Chondrocyte (in vitro differentiated cells): ENCODE results near the gene RPA3. TPM values are rescaled to one million over a fixed set of nuclear protein-coding genes. Genes with fewer than 3 reads are reported as not detected.

ENCODE experiments used
- DNase-seq: peaks from one replicate; pipeline ENCODE4 v3.0.0; 2021; ENCODE audit warnings: mixed read lengths, low spot score
- H3K27ac Mint-ChIP-seq: one replicate; pipeline ENCODE4 v1.8.0; 2021; ENCODE audit warnings: mild to moderate bottlenecking, moderate library complexity, mixed read lengths; ENCODE audit not compliant: unreplicated experiment
- H3K27me3 Mint-ChIP-seq: 2 replicates; pipeline ENCODE4 v1.8.0; 2021; ENCODE audit warnings: low read depth, mixed read lengths
- H3K36me3 Mint-ChIP-seq: 2 replicates; pipeline ENCODE4 v1.8.0; 2021; ENCODE audit warnings: low read depth, mixed read lengths
- H3K4me1 Mint-ChIP-seq: 2 replicates; pipeline ENCODE4 v1.8.0; 2021; ENCODE audit warnings: low read depth, mild to moderate bottlenecking, mixed read lengths
- H3K4me3 Mint-ChIP-seq: one replicate; pipeline ENCODE4 v1.8.0; 2021; ENCODE audit warnings: mild to moderate bottlenecking, moderate library complexity, mixed read lengths; ENCODE audit not compliant: unreplicated experiment
- H3K9me3 Mint-ChIP-seq: 2 replicates; pipeline ENCODE4 v1.8.0; 2021; ENCODE audit warnings: low read depth, mixed read lengths
- CTCF ChIP-seq: fragments of 200-600 bp; sonication (generic); IDR thresholded peaks from 2 replicates; pipeline ENCODE4 v1.5.0; 2021; ENCODE audit warnings: antibody characterized with exemption, mild to moderate bottlenecking, moderate library complexity
- total RNA-seq: library from RNA; stranded (reverse); gene quantifications from 3 replicates; pipeline ENCODE4 v1.2.1, GENCODE V29; 2021

RPA3 gene
- total RNA-seq, 1 donor from 2014 or later, result 8.3 TPM

DNA sequence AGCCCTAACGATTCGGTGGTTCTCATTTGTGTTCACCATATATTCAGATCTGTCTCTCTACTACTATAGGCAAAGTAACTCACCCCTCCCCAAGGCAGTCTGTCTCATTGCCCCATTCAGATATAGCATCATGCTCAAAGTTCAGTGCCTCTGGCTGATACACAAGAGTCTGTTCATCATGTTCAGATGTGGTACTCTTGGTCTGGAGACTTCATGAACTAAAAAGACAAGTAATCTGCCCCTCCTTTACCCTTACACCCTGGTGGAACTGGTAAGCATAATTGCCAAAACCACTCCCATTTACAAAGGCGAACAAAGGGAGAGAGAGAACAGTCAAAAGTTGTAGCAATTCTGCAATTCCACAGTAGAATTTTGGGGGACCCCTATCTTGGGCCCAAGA lies 47.9 kb downstream of the RPA3 start:
- no peaks in the 10 kb centered on the region for H3K36me3 Mint-ChIP-seq
- H3K9me3 Mint-ChIP-seq, result no peaks in the 10 kb centered on the region
- DNase-seq, result no peak
- no peaks in the 10 kb centered on the region for H3K27me3 Mint-ChIP-seq
- no peak overlapping the region for H3K4me3 Mint-ChIP-seq
- no peak for TF ChIP-seq CTCF
- H3K4me1 Mint-ChIP-seq, result no peaks in the 10 kb centered on the region
- no peak overlapping the region for H3K27ac Mint-ChIP-seq

- Mint-ChIP-seq H3K4me3 (no peak overlapping the region), H3K27ac (no peak overlapping the region), H3K9me3 (no peaks in the 10 kb centered on the region), H3K36me3 (no peaks in the 10 kb centered on the region), H3K27me3 (no peaks in the 10 kb centered on the region), H3K4me1 (no peaks in the 10 kb centered on the region)
- TF ChIP-seq CTCF, result no peak
- DNase-seq, result no peak
Measured at GRCh38 chr7:7668706-7669105, 49.7 kb downstream of the RPA3 start.

DNA sequence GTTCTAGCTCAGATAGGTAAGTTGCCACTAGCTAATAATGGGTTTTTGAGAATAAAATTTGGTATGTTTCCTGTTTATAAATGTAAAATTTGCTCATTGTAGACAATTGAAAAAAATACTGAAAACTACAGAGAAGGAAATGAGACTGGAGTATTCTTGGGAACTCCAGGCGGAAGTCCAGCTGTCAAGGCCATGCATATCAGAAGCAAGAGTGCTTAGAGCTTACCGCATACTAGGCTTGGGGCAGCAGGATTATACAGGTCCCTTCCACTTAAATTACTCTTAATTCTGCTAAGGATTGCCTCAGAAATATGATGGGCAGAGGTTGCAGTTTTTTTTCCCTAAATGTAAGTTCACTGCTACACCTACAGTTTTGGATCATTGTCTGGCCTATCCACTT lies 51.2 kb downstream of the RPA3 start:
- H3K4me3 Mint-ChIP-seq, result no peak overlapping the region

DNA sequence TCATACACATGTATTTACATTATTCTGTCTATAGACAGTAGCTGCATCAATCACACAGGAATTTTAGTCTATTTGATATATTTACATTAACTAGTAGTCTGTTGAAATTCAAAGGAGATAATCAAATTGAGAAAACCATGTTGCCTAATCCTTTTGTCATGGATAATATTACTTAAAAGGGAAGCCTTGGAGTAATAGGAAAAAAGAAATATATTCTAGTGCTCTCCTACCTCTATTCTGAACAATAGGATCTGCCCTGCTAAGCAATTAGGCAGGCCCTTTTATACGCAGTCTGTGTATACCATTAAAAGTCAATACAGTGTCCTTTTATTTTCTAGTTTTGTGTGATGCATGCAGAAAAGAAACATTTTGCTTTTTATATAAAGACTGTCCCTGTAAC lies 53.4 kb downstream of the RPA3 start:
- no peaks in the 10 kb centered on the region for H3K27me3 Mint-ChIP-seq

More for the DNA sequence above, 51.2 kb downstream of the RPA3 start:
- Mint-ChIP-seq H3K9me3 (no peaks in the 10 kb centered on the region), H3K36me3 (no peaks in the 10 kb centered on the region), H3K27ac (no peak overlapping the region), H3K4me1 (no peaks in the 10 kb centered on the region), H3K27me3 (no peaks in the 10 kb centered on the region)
- no peak for DNase-seq
- no peak for TF ChIP-seq CTCF

DNA sequence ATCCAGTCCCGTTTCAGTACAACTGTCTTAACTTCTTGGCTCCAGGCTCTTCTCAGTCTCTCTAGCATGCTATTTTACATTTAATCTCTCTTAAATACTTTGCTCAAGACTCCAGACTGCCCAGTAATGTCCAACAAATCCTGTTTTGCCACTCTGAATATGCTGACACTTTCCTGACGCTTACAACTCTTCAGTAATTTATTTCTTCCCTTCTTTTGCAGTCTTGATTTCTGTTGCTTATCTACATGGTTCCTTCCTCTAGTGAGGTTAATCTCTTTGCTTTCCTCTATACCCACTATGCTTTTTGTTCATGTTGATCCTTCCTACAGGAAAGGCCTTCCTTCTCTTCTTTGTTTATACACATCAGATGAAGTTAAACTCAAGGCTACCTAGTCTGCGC lies 54.1 kb downstream of the RPA3 start:
- no peak for DNase-seq
- no peak for TF ChIP-seq CTCF
- H3K4me3 Mint-ChIP-seq, result no peak overlapping the region
- H3K4me1 Mint-ChIP-seq, result no peaks in the 10 kb centered on the region
- H3K36me3 Mint-ChIP-seq, result peaks cover 4% of the 10 kb centered on the region
- no peak overlapping the region for H3K27ac Mint-ChIP-seq
- peaks cover 10% of the 10 kb centered on the region for H3K9me3 Mint-ChIP-seq
- no peaks in the 10 kb centered on the region for H3K27me3 Mint-ChIP-seq

More for the DNA sequence above, 53.4 kb downstream of the RPA3 start:
- no peak for DNase-seq
- TF ChIP-seq CTCF, result no peak
- Mint-ChIP-seq H3K27ac (no peak overlapping the region), H3K4me3 (no peak overlapping the region), H3K9me3 (peaks cover 2% of the 10 kb centered on the region), H3K4me1 (no peaks in the 10 kb centered on the region), H3K36me3 (no peaks in the 10 kb centered on the region)
